NCI-H2081 (cell line): ENCODE results near the gene ANKRD27.
"Not testable (repeated sequence)": the region's sequence is repeated elsewhere in the genome, so short reads cannot be mapped to it uniquely, and the experiment has no call there.

Source experiments
- DNase-seq, 2 experiments: peaks; one replicate each; lab custom pipeline; 2025; lab: John Stamatoyannopoulos, UW

ANKRD27 gene

DNA sequence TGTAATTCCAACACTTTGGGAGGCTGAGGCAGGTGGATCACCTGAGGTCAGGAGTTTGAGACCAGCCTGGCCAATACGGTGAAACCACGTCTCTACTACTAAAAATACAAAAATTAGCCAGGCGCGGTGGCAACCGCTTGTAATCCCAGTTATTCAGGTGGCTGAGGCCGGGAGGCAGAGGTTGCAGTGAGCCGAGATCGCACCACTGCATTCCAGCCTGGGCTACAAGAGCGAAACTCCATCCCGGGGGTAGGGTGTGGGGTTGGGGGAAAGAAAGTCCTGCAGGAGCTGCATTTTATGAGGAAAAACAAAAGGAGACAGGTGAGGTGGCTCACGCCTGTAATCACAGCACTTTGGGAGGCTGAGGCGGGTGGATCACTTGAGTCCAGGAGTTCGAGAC, 22.6 kb downstream of the ANKRD27 start:
- DNase-seq = not testable (repeated sequence)

DNA sequence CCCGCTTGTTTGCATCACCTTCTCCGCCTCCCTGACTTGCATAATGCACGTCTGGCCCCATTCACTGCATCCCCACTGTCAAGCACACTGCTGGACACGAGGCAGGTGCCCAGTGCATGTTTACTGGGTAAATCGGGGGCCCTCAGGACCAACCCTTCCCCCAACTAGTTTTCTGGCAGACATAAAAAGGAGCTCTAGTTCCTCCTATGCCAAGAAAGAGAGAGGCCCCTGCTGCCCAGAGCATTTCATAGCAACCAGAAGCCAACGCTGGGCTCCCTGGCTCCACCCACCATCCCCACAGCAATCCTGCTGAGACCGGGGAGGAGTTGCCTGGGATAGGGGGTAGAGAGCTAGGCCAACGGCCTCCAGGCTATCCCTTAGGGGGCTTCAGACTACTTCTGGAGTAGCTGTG, 23.2 kb downstream of the ANKRD27 start:
- DNase-seq = no peak

DNA sequence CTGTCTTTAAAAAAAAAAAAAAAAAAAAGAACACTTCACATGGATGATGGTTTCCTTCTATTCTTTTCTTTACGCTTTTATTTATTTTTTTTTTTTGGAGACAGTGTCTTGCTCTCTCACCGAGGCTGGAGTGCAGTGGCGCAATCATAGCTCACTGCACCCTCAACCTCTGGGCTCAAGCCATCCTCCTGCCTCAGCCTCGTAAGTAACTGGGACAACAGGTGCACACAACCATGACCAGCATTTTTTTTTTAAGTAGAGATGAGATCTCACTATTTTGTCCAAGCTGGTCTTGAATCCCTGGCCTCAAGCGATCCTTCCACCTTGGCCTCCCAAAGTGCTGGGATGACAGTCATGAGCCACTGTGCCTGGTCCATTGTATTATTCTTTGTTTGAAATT, 24.3 kb downstream of the ANKRD27 start:
- DNase-seq = no peak

DNA sequence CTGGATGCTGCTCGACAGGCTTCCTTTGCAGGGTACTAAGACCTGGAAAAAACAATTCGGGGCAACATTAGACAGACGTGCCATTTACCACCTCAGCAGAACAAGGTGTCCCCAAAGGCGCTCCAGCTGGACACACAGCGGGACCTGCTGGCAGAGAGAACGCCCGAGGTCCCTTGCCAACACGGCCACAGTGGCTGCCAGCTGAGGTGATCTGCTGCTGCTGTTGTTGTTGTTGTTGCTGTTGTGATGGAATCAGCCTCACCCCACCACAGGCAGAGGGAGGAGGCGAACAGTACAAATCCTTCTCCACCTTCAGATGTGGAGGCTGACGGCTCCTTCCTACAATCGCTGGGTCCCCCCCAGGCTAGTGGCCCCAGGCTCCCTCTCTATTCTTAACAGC, 25.2 kb downstream of the ANKRD27 start:
- DNase-seq = no peak

DNA sequence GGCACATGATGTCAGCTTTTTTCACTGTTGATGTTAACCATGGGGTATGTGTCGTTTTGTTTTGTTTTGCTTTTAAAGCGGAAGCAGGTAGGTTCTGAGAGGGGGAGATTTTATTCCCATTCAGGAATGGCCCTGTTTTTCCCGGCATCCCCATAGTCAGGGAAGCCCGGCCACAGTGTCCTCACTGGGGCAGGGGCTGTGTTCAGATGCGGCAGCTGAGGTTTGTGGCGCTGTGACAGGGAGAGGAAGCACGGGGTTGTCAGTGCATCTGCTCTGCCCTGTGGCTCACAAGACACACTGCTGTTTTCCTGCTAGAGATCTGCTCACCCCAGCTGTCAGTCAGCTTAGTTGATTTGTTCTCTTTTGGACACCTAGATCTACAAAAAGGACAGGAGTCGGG, 27.6 kb downstream of the ANKRD27 start:
- DNase-seq = no peak

DNA sequence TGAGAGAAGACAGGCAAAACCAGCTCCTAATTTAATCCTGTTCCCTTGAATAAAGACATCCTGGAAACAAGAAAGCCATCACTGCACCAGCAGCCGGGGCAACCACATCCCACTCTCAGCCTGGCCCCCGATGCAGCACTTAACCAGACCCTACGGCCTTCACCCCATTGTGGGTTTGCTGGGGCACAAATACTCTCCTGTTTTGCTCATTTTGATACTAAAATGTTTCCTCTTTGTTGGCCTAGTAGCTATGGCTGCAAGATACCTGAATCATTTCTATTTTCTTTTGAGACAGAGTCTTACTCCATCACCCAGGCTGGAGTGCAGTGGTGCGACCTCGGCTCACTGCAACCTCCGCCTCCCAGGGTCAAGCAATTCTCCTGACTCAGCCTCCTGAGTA, 28.4 kb downstream of the ANKRD27 start:
- no peak for DNase-seq

DNA sequence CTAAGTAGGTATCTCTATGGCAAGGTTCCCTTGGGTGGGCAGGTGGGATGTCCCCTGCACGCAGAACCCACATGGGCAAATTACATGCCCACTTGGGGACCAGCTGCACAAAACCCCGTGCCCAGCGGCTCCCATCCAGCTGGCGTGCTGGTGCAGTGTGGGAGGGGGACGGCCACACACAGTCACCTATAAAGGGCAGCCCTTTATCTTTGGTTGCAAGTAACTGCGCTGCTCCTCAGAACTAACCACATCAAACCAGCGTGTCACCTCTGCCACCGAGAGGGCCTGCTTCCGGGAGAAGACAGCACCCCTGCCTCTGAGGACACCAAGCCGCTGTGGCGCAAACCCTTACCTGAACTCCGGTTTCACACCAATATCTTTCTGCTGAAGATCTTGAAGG, 32.2 kb downstream of the ANKRD27 start:
- DNase-seq = no peak

DNA sequence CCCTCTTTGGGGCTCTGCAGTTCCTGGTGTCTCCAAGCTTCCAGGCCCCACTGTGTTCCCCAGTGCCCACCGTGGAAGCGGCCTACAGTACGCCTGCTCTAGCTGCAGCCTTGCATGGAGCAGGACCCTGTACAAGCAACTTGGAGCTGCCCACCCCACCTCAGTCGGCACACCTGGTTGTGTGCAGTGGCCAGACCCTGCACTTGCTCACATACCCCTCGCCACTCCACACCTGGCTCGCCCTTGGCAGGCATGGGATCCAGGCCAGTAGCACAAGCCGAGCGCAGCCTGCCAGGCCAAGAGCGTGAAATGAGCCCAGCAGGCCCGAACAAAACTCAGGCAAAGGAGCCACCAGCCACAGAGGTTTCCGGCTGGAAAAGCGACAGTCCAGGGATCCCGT, 36.4 kb downstream of the ANKRD27 start:
- DNase-seq = no peak

DNA sequence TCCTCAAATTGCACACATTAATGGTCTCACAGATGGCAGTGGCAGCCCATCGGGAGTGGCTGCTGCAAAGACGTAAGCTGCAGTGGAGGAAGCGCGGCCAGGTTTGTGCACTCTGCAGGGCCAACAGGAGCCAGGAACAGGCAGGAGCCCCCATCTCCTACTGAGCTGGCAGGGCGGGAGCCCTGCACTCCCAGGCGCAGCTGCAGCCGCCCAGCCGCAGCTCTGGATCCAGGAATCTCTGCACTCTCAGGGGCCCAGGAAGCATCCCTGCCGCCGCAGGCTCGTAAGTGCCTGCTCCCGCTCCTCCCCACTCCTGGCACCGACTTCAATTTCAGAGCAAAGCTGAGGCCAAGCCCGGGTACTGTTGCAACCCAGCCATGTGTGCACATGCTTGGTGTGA, 37.5 kb downstream of the ANKRD27 start:
- no peak for DNase-seq

DNA sequence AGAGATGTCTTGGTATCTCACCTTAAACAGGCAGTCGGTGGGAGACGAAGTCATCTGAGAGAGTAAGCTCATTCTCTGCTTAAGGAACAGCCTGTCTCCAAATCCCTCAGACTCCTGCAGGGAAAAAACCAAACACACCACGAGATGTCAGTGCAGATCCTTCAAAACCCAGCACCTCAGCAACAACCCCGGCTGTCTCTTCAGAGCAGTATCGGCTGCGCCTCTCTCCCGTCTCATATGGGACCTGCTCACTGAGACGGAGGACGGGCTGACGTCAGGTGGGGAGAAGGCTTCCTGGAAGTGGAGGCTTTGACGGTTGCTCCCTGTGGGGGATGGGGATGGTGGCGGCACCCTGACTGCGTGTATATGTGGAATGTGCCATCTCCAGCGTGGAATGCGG, 43.6 kb downstream of the ANKRD27 start:
- no peak for DNase-seq

DNA sequence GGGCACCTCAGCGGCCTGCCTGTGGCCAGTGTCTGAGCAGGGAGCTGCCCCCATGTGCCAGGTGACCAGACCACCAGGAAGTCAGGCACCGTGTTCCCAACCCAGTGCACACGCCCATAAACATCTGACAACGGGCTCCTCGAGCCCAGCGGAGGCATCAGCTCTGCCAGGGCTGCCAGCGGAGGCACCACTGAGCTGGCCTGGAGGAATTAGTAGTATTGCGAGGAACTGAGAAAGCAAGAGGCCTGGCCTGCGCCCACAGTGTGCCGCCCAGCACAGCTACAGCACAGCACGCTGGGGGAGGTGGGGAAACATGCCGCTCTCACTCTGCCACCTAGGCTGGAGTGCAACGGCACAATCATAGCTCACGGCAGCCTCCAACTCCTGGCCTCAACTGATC, 44.6 kb downstream of the ANKRD27 start:
- DNase-seq = no peak

DNA sequence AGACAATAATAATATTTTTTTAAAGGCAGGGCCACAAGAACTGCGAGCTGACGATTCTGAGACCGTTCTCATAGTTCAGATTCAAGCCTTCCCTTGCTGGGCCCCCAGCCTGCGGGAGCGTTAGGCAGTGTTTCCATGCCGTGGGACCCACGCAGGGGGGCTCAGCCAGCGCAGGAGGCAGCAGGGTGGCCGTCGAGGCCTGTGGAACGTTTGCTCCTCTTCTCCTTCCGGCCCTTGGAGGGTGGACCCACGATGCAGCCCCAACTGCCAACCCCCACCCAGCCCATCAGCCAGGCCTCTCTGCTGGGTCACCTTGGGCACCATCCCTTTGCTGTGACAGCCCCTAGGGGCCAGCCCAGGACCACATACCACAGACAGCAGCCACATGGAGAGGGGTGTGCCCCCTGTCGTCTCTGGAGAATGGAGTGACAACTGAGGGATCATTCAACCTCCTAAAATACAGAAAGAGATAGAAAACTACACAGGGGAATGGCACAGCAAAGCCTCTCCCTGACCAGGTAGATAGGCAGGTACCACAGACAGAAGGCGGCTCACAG, 47.2 kb downstream of the ANKRD27 start:
- no peak for DNase-seq

DNA sequence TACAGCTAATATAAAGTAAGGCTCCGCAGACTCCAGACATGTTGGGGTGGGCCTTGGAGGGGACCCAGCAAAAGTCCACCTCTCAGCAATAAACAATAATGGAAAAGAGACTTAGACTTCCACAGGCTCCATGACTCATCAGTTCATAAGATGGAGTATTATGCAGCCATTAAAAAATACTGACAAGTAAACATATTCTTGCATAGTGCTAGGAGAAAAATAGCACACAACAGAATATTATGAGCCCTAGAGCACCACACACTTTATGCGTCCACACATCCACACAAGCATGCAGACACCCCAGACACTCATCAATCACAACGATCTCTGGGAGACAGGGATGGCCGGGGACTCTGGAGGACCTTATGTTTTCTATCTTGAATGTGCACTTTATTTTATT, 48.0 kb downstream of the ANKRD27 start:
- no peak for DNase-seq

DNA sequence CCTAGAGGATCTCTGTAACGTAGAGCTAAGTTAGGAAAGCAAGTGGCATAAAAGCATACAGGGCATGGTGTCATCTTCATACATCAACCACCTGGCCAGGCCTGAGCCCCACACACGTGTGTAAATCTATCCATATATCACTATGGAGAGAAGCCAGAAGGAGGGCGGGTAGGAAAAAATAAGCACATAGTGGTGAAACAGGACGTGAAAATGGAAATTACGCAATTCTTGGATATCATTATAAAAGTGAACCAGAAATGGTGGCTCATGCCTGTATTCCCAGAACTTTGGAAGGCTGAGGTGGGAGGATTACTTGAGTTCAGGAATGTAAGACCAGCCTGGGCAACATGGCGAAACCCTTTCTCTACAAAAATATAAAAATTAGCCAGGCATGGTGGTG, 50.6 kb downstream of the ANKRD27 start:
- DNase-seq = no peak

DNA sequence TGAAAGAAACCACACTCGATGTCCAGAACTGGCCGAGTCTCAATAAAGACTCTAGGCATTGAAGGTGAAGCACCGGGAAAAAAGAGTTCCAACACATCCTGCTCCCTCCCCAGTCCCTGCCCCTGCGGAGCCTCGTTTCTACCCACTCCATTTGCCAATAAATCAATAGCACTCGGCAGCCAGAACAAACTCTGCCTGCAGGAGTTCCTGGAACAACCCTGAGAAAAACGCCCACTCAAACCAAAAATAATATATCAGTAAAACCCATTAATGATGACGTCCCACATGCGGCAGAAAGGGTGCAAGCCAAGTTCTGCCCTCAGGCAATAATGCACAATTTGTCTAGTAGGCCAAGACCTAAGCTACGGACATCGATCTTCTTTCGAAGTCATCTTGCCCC, 53.0 kb downstream of the ANKRD27 start:
- DNase-seq = no peak

DNA sequence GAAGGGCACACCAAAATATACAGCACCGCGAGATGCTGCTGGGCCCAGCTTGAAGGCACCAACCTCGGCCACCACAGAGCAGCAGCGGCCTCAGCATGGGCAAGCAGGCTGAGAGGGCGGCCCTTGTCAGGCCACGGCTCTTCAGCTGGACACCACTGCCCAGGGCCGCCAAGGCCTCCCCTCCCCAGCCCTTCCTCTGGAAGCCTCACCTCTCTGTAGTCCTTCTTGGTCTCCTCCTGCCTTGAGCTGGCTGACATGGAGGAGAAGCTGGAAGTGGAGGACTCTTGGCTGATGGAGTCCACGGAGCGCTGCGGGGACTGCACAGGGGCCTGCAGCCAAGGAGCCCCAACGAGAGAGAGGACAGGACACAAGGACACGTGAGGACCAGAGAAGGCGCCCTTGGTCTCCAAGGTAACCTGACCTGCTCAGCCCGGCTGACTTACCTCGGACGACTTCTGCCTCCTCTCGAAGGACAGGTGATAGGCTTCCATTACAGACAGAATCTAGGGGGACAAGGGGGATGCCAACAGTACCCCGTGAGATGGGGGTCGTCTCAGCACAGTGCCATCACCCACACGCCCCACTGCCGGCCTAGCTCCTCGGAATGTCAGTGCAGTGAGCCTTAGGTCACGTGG, 55.8 kb downstream of the ANKRD27 start:
- DNase-seq = no peak

DNA sequence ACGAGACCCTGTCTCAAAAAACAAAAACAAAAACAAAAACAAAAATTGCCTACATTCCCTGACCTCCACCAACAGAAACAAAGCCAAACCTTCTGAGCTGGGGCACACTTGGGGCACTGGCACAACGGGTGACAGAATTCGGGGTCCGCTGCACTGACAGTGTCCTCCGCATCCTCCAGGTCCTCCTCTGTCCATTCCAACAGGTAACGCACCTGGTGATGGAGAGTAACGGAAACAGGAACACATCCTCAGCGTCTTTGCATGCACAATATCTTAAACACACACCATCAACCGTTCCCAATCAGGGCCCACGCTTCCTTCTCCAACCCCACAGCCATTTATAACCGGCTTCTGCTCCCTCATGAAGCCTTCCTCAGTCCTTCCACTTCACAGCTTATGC, 59.4 kb downstream of the ANKRD27 start:
- no peak for DNase-seq

DNA sequence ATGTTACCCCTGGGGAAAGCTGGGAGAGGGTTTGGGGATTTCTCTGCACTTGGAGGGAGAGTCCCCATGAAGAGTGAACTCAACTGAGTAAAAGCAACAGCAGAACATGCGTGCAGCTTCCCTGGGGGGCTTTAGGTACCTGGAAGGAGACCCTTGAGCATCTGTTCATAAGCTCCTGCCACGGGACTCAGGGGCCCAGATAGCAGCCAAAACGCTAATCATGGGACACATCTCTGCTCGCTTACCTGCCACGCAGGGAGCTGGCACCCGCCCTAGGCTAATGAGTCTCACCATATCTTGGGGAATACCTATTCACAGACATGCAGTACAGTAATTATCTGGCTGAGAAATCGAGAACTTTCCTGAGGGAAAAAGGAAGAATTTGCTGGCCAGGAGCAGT, 60.1 kb downstream of the ANKRD27 start:
- DNase-seq = no peak

DNA sequence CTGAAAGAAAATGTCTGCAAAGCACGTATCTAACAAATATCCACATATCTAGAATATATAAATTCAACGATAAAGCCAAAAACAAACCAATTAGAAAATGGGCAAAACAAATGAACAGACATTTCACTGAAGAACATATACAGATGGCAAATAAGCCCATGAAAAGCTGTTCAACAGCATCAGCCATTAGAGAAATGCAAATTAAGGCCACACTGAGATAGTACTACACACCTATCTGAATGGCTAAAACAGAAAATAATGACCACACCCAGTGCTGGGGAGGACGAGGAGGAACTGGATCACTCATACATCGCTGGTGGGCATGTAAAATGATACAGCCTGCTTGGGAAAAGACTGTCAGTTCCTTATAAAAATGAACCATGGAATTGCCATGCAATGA, 62.0 kb downstream of the ANKRD27 start:
- no peak for DNase-seq

DNA sequence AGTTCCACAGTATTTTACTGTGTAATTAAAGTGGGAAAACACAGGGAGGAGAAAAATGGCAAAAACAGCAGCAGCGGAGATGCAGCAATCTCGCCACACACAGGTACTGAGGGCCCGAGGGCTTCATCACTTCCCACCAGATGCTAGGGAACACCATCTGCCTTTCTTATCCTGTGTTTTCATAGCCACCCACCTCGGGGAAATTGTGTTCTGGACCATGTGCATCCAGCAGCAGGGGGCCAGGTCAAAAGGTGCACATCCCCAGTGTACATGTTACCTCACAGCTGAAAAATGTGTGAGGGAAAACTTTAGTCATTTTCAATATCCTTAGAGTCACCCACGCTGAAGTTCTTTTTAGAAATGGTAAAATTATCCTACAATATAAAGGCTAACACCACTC, 63.8 kb downstream of the ANKRD27 start:
- no peak for DNase-seq

DNA sequence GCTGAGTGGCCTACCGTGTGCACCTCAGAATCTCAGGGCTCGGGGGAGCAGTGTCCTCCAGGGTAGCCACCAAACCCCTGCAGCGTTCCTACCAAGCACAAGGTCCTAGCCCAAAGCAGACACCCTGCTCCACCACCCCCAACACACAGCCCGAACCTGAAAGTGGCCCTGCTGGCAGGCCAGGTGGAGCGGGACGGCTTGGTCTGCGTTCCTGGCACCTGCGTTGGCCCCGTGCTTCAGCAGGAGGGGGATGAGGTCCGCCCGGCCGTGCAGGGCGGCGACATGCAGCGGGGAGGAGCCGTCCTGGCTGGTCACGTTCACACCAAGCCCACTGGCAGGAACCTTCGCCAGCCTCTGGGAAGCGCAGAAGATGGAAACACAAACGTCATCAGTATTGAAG, 67.5 kb downstream of the ANKRD27 start:
- no peak for DNase-seq

DNA sequence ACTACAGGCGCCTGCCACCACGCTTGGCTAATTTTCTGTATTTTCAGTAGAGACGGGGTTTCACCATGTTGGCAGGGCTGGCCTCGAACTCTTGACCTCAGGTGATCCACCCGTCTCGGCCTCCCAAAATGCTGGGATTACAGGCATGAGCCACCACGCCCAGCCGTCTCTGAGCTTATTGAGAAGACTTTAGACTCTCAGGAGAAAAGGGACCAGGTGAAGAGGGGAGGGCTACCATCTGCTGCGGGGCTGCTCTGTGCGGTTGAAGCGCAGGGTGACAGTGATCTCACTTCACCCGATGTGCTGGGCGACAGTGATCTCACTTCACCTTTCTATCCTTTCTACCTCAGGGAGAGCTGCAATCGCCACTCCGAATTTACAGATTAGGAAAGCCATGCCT, 68.7 kb downstream of the ANKRD27 start:
- DNase-seq = no peak

DNA sequence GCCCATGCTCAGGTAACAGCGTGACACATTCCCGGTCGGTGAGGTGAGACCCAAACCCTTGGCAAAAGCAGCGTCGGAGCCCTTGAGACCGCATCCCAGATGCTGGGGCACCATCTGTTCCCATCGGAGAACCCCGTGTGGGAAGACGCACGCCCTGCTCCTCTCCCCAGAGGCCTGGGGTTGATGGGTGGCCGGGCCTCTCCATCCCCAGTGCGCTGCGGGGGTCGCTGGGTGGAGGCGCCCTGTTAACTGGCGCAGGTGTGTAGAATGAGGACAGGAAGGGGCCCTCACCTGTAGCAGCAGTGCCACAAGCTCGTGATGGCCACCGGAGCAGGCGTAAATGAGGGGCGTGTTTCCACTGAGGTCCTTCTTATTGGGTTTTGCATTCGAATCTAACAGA, 69.4 kb downstream of the ANKRD27 start:
- no peak for DNase-seq

DNA sequence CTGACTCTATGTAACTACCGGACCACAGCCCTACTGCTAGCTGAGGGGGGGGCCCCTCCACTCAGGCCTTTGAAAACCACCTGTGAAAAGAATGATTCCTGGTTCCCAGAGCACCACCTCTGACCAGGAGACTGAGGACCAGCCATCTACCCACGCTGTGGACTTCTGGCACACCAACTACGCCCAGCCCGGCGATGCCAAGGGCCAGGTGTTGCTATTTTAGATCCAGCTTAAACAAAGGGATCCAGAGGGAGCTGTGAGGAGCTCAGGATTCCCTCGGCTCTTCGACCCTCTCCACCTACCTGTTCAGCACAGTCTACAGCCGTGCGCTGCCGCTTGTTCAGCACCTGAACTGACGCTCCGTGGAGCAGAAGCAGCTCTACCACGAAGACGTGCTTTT, 71.0 kb downstream of the ANKRD27 start:
- DNase-seq = no peak
